Colon (tissue), 2 donors: ENCODE measurements around the gene LYSMD3.

ENCODE experiments used
- FAIRE-seq: peaks from 2 replicates; lab custom pipeline; 2012; peaks lifted over from hg19 to GRCh38; lab: Jason Lieb, UNC
- donor health status: control.
- donor health status: control.

Gene LYSMD3

DNA sequence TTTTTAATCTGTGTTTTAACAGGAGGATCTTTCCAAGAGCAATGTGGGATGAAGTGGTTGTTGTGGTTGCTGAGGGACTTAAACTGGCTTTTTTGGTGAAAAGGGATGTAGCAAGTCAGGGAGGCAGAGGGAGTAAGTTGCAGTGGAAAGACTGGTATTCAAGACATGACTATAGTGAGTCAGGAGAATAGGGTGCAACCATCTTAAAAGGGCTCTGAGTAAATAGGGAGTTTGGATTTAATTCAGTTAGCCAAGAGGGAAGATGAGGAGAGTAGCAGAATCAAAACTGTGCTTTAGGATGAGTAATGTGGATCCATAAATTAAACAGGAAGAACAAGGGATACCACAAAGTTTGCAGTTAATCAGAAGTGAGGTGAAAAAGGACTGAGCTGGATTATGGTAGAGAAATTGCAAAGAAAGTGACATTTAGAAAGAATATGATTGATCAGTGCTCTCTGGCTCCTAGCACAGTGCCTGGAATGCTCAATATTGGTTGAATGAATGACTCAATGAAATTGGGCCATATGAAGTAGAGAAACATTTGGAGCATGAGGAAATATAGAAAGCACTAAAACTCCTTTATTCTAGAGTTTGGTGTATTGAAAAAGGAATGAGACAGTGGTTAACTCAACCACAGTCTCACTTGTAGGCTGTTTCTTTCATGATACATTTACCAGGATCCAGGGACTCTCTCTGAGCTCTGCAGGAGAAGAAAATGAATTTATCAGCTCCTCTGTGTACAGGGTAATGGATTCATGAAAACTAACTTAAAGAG, 49.6 kb downstream of the LYSMD3 start:
- FAIRE-seq = no peak

- no peak for FAIRE-seq
Measured at GRCh38 chr5:90477621-90478215, 51.7 kb downstream of the LYSMD3 start.

DNA sequence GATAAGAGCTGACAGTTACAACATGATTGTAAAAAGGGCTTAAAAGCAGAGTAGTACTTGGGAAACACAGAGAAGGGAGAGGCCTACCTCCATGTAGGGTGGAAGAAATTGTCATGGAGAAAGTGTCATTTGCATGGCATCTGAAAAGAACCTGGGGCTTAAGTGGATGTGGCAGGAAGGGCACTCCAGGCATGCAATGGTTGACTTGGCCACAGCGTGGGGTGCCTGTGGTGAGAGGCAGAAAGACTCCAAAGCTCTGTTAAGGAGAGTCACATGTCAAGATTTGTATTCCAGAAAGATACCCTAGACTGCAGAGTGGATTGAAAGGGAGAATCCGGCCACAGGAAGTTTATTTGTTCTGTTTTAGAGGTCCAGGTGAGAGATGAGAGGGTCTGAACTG, 52.3 kb downstream of the LYSMD3 start:
- no peak for FAIRE-seq

DNA sequence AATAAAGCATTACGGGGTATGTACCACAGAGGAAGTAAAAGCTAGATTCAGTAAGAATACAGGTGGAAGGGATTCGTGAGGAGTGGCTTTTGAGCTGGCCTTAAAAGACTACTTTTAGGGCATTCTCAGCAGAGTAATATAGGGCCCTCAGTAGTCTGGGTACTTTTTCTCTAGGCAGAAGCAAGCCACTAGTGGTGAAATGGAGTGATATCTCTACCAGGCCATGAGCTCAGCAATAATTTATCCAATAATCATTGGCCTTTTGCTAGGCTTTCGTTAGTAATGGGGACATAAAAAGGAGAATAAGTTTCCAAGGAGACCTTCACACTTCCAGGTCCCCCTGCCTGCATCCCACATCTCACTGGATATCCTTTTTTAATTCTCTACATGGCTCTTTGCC, 53.0 kb downstream of the LYSMD3 start:
- FAIRE-seq = no peak

GRCh38 chr5:90475436-90475980, 53.9 kb downstream of the LYSMD3 start:
- no peak for FAIRE-seq

DNA sequence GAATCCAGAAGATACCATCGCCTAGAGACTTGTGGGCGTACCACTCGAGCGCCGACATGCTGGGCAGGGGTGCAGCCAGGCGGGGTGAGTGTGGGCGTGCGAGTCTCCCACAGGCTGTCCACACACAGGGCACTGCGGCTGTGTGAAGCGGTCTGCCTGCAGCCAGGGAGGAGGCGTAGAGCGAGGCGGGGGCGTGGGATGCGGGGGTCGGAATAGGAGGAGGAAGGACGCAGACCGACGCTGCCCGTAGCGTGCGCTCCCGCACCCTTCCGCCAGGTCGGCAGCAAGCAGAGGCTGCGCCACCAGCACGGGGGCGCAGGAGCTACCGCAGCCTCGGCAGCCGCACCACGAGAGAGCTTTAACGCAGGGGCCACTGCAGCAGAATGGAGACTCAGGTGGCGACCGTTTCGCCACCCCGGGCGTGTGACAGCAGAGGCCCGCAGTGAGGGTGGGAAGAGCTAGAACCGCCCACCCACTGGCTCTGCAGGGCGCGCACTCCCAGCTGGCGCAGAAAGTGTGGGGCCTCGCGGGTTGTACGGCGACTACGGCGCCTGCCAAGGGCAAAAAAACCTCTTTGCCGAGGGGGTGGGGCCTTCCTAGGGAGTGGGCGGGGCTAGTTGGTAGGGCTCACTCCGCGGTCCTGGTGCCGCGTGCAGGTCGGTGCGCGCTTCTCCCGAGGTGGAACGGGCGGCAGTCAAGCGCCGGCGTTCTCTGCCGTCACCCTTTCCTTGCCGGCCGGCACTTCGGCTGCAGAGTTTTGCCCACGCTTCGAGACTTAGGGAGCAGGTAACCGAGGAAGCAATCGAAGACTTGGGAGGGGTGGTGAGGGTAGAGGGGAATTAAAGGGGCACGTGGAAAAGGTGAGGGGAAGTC, 54.9 kb downstream of the LYSMD3 start, which contains the start of the genes MBLAC2 and POLR3G:
Gene MBLAC2 (minus strand): TSS at position 537 of the 873 bp plus-strand sequence. CDS start 479 bp downstream, at position 58.
Gene POLR3G (plus strand): TSS at position 630 of the 873 bp plus-strand sequence. CDS start 10,704 bp downstream, outside the sequence.
- FAIRE-seq = no peak

- FAIRE-seq = no peak
Measured at GRCh38 chr5:90473396-90474234, 55.8 kb downstream of the LYSMD3 start.

GRCh38 chr5:90472783-90473395, 56.5 kb downstream of the LYSMD3 start:
- FAIRE-seq = no peak
